Tibial artery (tissue), 4 donors: ENCODE measurements around the gene RAPGEF4.
A peak's percentile ranks its signal among the peaks of the same experiment; 100 is the strongest.

Experiments
- DNase-seq, 2 donors: peaks; one replicate each; pipeline ENCODE4 v3.0.0-alpha.2; 2019
- H3K27ac ChIP-seq, 2 donors: fragments of 200-600 bp; sonication (generic) in 1 of 2; 1 replicate in 1 of 2; 2 replicates in 1 of 2; pipeline ENCODE4 v1.5.1; 2018 to 2019; ENCODE audit warnings: mild to moderate bottlenecking in 1 of 2
- H3K27me3 ChIP-seq, 2 donors: fragments of 200-600 bp; sonication (generic) in 1 of 2; one replicate each; pipeline versions ENCODE4 v1.5.1 to v1.6.0; 2016 to 2019
- H3K36me3 ChIP-seq, 3 donors: fragments of 200-600 bp; sonication (generic) in 2 of 3; one replicate each; pipeline ENCODE4 v1.5.1; 2016 to 2019; ENCODE audit warnings: mild to moderate bottlenecking in 2 of 3
- H3K4me1 ChIP-seq, 4 donors: fragments of 200-600 bp; sonication (generic) in 2 of 4; 1 replicate in 3 of 4; 2 replicates in 1 of 4; pipeline ENCODE4 v1.5.1; 2016 to 2019
- H3K4me3 ChIP-seq, 2 donors: fragments of 200-600 bp; sonication (generic) in 1 of 2; 1 replicate in 1 of 2; 2 replicates in 1 of 2; pipeline ENCODE4 v1.5.1; 2018 to 2019; ENCODE audit warnings: mild to moderate bottlenecking in 2 of 2
- H3K9me3 ChIP-seq, 3 donors: fragments of 200-600 bp; sonication (generic) in 1 of 3; one replicate each; pipeline ENCODE4 v1.5.1; 2016 to 2019
- CTCF ChIP-seq, 2 experiments: fragments of 200-600 bp in 1 of 2; fragments of 450-650 bp in 1 of 2; IDR thresholded peaks; one replicate each; pipeline ENCODE4 v1.5.1; 2017 to 2019; ENCODE audit warnings: antibody characterized with exemption in 2 of 2, mild to moderate bottlenecking in 1 of 2, moderate library complexity in 1 of 2
- intact Hi-C: fragments of 100-400 bp; cut with DNase I; formaldehyde crosslinking; loops from one replicate; pipeline ENCODE4 v1.15.0; 2023; ENCODE audit warnings: low total_unique reads

The RAPGEF4 gene

GRCh38 chr2:173087214-173087581, 351.6 kb downstream of the RAPGEF4 start:
- Histone ChIP-seq H3K4me1 (peaks cover 0 to 96% (median 42%) of the 10 kb centered on the region in 4 donors), H3K27me3 (no peaks in the 10 kb centered on the region), H3K9me3 (no peaks in the 10 kb centered on the region), H3K4me3 (no peak overlapping the region), H3K27ac (peak overlapping the region; percentile 75 to 90), H3K36me3 (no peaks in the 10 kb centered on the region)
- no peak for TF ChIP-seq CTCF (IDR thresholded peaks at IDR 0.05)
- DNase-seq = no peak
- intact Hi-C loops = no loop called here

GRCh38 chr2:173087793-173088496, 352.3 kb downstream of the RAPGEF4 start:
- Histone ChIP-seq H3K36me3 (no peaks in the 10 kb centered on the region), H3K4me3 (no peak overlapping the region), H3K4me1 (peaks cover 0 to 96% (median 44%) of the 10 kb centered on the region in 4 donors), H3K9me3 (no peaks in the 10 kb centered on the region), H3K27ac (peak overlapping the region; percentile 75 to 90), H3K27me3 (no peaks in the 10 kb centered on the region)
- intact Hi-C loops = no loop called here
- no peak for DNase-seq
- no peak for TF ChIP-seq CTCF (IDR thresholded peaks at IDR 0.05)

GRCh38 chr2:173090276-173090877, 354.7 kb downstream of the RAPGEF4 start:
- Histone ChIP-seq H3K27ac (peak overlapping the region; percentile 88 to 90), H3K27me3 (no peaks in the 10 kb centered on the region), H3K9me3 (no peaks in the 10 kb centered on the region), H3K4me3 (peak overlapping the region; percentile 1 to 34), H3K4me1 (peaks cover 0 to 90% (median 45%) of the 10 kb centered on the region in 4 donors), H3K36me3 (no peaks in the 10 kb centered on the region)
- intact Hi-C loops = loop anchor here (5.0 kb wide), 1 partner anchor 112 kb away; no protein-coding TSS in a partner anchor
- DNase-seq = no peak
- TF ChIP-seq CTCF (IDR thresholded peaks at IDR 0.05) = no peak

GRCh38 chr2:173090973-173091660, 355.5 kb downstream of the RAPGEF4 start:
- intact Hi-C loops = loop anchor here (5.0 kb wide), 1 partner anchor 111 kb away; no protein-coding TSS in a partner anchor
- Histone ChIP-seq H3K4me1 (peaks cover 0 to 88% (median 43%) of the 10 kb centered on the region in 4 donors), H3K27ac (peak overlapping the region; percentile 88 to 90)

More at GRCh38 chr2:173090973-173091660, 355.5 kb downstream of the RAPGEF4 start:
- TF ChIP-seq CTCF (IDR thresholded peaks at IDR 0.05) = peak in 1 of 2 experiments; percentile 43
- peak; percentile 66 to 89 for DNase-seq
- no peaks in the 10 kb centered on the region for H3K36me3 ChIP-seq
- no peaks in the 10 kb centered on the region for H3K9me3 ChIP-seq
- no peaks in the 10 kb centered on the region for H3K27me3 ChIP-seq
- peak overlapping the region; percentile 1 to 34 for H3K4me3 ChIP-seq
